Pancreas (tissue), 10 donors: ENCODE measurements around the gene LIMS1. TPM values are rescaled to one million over a fixed set of nuclear protein-coding genes. Genes with fewer than 3 reads are reported as not detected.

ENCODE experiments used
- ATAC-seq, 4 donors: fragments of 200-7000 bp; cut with Tn5 transposase; one replicate each; pipeline versions ENCODE4 v1.8.0 to v1.9.1; 2020; ENCODE audit warnings: mild to moderate bottlenecking in 4 of 4, moderate library complexity in 4 of 4
- DNase-seq, 6 donors: peaks; one replicate each; pipeline ENCODE4 v3.0.0-alpha.2; 2020
- FAIRE-seq: peaks from 2 replicates; lab custom pipeline; 2012; peaks lifted over from hg19 to GRCh38; lab: Jason Lieb, UNC
- H3K27ac ChIP-seq, 4 donors: fragments of 200-600 bp; sonication (generic); 1 replicate in 3 of 4; 2 replicates in 1 of 4; pipeline versions ENCODE4 v1.5.0 to v1.8.0; 2020
- H3K27me3 ChIP-seq, 4 donors: fragments of 200-600 bp; one replicate each; pipeline ENCODE4 v1.8.0; 2021
- H3K36me3 ChIP-seq, 3 donors: fragments of 200-600 bp; sonication (generic) in 1 of 3; one replicate each; pipeline versions ENCODE4 v1.5.0 to v1.8.0; 2020 to 2021
- H3K4me1 ChIP-seq, 3 donors: fragments of 200-600 bp; one replicate each; pipeline ENCODE4 v1.8.0; 2021
- H3K4me3 ChIP-seq, 4 donors: fragments of 200-600 bp; sonication (generic) in 2 of 4; one replicate each; pipeline versions ENCODE4 v1.5.0 to v1.8.0; 2020 to 2021
- H3K9me3 ChIP-seq, 4 donors: fragments of 200-600 bp; one replicate each; pipeline ENCODE4 v1.8.0; 2021
- WGBS, 2 donors: extraction: QIAGEN DNeasy Blood & Tissue Kit; methylation state at CpG; one replicate each; pipeline ENCODE4 v1.1.7; 2013; 5-methylcytosine and 5-hydroxymethylcytosine counted together
- intact Hi-C, 3 donors: fragments of 100-400 bp; cut with DNase I; formaldehyde crosslinking; loops; one replicate each; pipeline versions ENCODE4 v1.11.1 to v1.14.2; 2022
- polyA plus RNA-seq, 2 donors: library from polyadenylated mRNA; stranded (reverse); fragments of 200-250 nt; gene quantifications; one replicate each; pipeline ENCODE4 v1.2.3, GENCODE V29; 2013
- total RNA-seq, 6 donors: library from RNA; stranded (reverse); fragmentation: NEBNext Ultra II Directional in 4 of 6; extraction: Animal tissue kit (Norgen Biotek cat#: 25700) in 4 of 6; gene quantifications; one replicate each; pipeline versions ENCODE4 v1.2.1 to v1.2.4, GENCODE V29; 2021 to 2023
- TF ChIP-seq, protein P1 (sequence below), 4 donors: fragments of 200-600 bp; sonication (generic) in 3 of 4; IDR thresholded peaks; one replicate each; pipeline versions ENCODE4 v1.5.0 to v1.8.0; 2021; ENCODE audit warnings: antibody characterized with exemption in 4 of 4
- donor health status: healthy with polysubstance abuse.
- donor health status: DM: no; HTN: no; CAD: no; lungs with moderate emphysema.
- donor health status: DM: no; HTN: no; CAD: no.
- donor health status: control.
- donor health status: control.
- donor health status: Bipolar disorder and iron deficiency.
- donor health status: DM: yes; HTN: yes; CAD: no.
- donor health status: DM: no; HTN: no; CAD: no.
- donor health status: DM: no; HTN: no; CAD: no.
- donor health status: DM: yes; HTN: yes; CAD: no.

The LIMS1 gene
- total and polyA plus RNA-seq, 8 donors, result 7.9 to 45.7 (median 17.4) TPM

GRCh38 chr2:108623616-108624015 is 89.3 kb downstream of the LIMS1 start:
- 34 to 48% methylated on average over 6 of the region's 6 CpGs for WGBS, 2 donors
- Histone ChIP-seq H3K27ac (no peak overlapping the region), H3K36me3 (no peaks in the 10 kb centered on the region), H3K4me1 (peaks cover 9 to 35% (median 9%) of the 10 kb centered on the region in 3 donors), H3K27me3 (no peaks in the 10 kb centered on the region), H3K4me3 (no peak overlapping the region), H3K9me3 (no peaks in the 10 kb centered on the region)
- TF ChIP-seq, protein P1, sequence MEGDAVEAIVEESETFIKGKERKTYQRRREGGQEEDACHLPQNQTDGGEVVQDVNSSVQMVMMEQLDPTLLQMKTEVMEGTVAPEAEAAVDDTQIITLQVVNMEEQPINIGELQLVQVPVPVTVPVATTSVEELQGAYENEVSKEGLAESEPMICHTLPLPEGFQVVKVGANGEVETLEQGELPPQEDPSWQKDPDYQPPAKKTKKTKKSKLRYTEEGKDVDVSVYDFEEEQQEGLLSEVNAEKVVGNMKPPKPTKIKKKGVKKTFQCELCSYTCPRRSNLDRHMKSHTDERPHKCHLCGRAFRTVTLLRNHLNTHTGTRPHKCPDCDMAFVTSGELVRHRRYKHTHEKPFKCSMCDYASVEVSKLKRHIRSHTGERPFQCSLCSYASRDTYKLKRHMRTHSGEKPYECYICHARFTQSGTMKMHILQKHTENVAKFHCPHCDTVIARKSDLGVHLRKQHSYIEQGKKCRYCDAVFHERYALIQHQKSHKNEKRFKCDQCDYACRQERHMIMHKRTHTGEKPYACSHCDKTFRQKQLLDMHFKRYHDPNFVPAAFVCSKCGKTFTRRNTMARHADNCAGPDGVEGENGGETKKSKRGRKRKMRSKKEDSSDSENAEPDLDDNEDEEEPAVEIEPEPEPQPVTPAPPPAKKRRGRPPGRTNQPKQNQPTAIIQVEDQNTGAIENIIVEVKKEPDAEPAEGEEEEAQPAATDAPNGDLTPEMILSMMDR (IDR thresholded peaks at IDR 0.05), result no peak
- no peak for DNase-seq
- intact Hi-C loops, result no loop called here
- ATAC-seq, result no peak
- FAIRE-seq, result no peak

- ATAC-seq (no peak), DNase-seq (no peak), FAIRE-seq (no peak)
- Histone ChIP-seq H3K9me3 (no peaks in the 10 kb centered on the region), H3K36me3 (no peaks in the 10 kb centered on the region), H3K4me1 (peaks cover 9 to 32% (median 9%) of the 10 kb centered on the region in 3 donors), H3K27ac (no peak overlapping the region), H3K4me3 (no peak overlapping the region), H3K27me3 (no peaks in the 10 kb centered on the region)
- WGBS, 2 donors, result 91 to 92% methylated on average over 5 of the region's 5 CpGs
- TF ChIP-seq, protein P1 (IDR thresholded peaks at IDR 0.05), result no peak
- intact Hi-C loops, result no loop called here
Observed at GRCh38 chr2:108625186-108625827, 91.0 kb downstream of the LIMS1 start.

- WGBS, 2 donors, result 56 to 69% methylated on average over 2 of the region's 2 CpGs
- Histone ChIP-seq H3K9me3 (no peaks in the 10 kb centered on the region), H3K4me1 (peaks cover 9 to 26% (median 9%) of the 10 kb centered on the region in 3 donors), H3K4me3 (no peak overlapping the region), H3K27ac (no peak overlapping the region), H3K27me3 (no peaks in the 10 kb centered on the region), H3K36me3 (no peaks in the 10 kb centered on the region)
- TF ChIP-seq, protein P1 (IDR thresholded peaks at IDR 0.05), result no peak
- ATAC-seq, result no peak
- intact Hi-C loops, result no loop called here
- no peak for FAIRE-seq
- no peak for DNase-seq
Observed at GRCh38 chr2:108625828-108626195, 91.5 kb downstream of the LIMS1 start.

DNA sequence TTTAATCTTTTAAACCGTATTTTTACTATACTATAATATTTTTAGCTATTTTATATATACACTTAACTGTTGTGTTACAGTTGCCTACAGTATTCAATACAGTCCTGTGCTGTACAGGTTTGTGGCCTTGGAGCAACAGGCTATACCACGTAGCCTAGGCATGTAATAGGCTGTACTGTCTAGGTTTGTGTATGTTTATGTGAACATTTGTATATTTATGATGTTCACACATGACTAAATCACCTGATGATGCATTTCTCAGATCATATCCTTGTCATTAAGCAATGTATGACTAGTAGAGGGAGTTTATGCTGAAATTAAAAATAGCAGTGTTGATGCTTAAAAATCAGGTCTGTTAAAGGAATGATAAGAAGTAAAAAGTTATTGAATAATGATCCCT is 92.7 kb downstream of the LIMS1 start:
- no peaks in the 10 kb centered on the region for H3K9me3 ChIP-seq
- no peak overlapping the region for H3K4me3 ChIP-seq
- 60 to 70% methylated on average over 2 of the region's 2 CpGs for WGBS, 2 donors
- DNase-seq (no peak), FAIRE-seq (no peak), ATAC-seq (no peak)
- TF ChIP-seq, protein P1 (IDR thresholded peaks at IDR 0.05), result no peak
- H3K27ac ChIP-seq, result no peak overlapping the region
- intact Hi-C loops, result no loop called here
- H3K36me3 ChIP-seq, result no peaks in the 10 kb centered on the region
- H3K4me1 ChIP-seq, result peaks cover 6 to 17% (median 9%) of the 10 kb centered on the region in 3 donors
- H3K27me3 ChIP-seq, result no peaks in the 10 kb centered on the region

DNA sequence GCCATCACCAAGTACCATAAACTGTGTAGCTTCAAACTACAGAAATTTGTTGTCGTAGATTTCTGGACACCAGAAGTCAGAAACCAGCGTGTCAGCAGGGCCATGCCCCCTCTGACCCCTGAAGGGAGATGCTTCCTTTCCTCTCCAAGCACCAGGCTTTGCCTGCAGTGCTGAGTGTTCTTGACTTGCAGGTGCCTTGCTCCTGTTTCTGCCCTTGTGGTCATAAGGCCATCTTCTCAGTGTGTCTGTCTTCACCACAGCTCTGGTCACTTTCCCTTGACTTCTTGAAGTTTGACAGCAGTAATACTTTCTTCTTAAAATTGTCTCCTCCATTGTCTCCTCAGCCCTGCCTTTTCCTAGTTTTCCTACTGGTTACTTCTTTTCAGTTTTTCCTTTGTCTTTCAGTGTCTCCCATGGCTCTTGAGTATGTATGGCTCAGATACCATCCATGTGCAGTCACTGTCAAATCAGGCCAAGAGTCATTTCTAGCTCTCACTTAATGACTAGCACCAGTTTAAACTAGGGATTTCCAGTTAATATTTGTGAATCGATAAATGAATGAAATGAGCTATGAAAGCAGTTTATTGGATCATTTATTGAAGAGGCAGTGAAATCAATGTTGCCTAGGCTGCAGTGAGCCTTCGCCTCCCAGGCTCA is 93.8 kb downstream of the LIMS1 start:
- no peaks in the 10 kb centered on the region for H3K27me3 ChIP-seq
- intact Hi-C loops, result no loop called here
- H3K4me1 ChIP-seq, result peaks cover 13 to 24% (median 16%) of the 10 kb centered on the region in 3 donors
- DNase-seq (no peak), FAIRE-seq (no peak), ATAC-seq (no peak)
- no peak overlapping the region for H3K4me3 ChIP-seq
- H3K27ac ChIP-seq, result no peak overlapping the region
- TF ChIP-seq, protein P1 (IDR thresholded peaks at IDR 0.05), result no peak
- 95% methylated on average over 4 of the region's 4 CpGs for WGBS, 2 donors
- H3K36me3 ChIP-seq, result no peaks in the 10 kb centered on the region
- no peaks in the 10 kb centered on the region for H3K9me3 ChIP-seq
